PC-9 (cell line): ENCODE measurements around the gene APOBEC3B.

ENCODE experiments used
- EZH2 ChIP-seq: fragments of 200-600 bp; sonication (generic); IDR thresholded peaks from 2 replicates; pipeline ENCODE4 v1.8.0; 2017; ENCODE audit warnings: antibody characterized with exemption, low read depth
- TF ChIP-seq, protein P1 (sequence below): fragments of 200-600 bp; sonication (generic); conservative IDR thresholded peaks from 2 replicates; pipeline ENCODE4 v1.6.1; 2017; ENCODE audit warnings: mixed run types, antibody characterized with exemption, mild to moderate bottlenecking, moderate library complexity

DNA sequence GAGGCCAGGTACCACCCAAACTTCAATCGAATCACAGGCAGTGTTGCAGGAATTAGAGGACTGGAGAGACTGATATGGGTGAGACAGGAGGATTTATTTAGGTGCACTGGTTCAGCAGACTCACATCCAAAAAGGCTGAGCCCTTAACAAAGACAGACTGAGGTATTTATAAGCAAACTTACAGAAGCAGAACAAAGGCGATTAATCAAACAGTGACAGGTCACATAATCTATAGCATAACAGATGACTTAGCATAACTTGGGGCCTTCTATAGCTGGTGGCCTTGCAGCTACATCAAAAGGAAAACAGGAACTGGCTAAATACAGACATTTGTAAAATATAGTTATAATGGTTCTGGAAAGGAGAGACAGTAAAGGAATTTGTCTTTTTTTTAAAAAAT, 2.1 kb downstream of the APOBEC3B start:
- TF ChIP-seq EZH2: no peak
- TF ChIP-seq, protein P1, sequence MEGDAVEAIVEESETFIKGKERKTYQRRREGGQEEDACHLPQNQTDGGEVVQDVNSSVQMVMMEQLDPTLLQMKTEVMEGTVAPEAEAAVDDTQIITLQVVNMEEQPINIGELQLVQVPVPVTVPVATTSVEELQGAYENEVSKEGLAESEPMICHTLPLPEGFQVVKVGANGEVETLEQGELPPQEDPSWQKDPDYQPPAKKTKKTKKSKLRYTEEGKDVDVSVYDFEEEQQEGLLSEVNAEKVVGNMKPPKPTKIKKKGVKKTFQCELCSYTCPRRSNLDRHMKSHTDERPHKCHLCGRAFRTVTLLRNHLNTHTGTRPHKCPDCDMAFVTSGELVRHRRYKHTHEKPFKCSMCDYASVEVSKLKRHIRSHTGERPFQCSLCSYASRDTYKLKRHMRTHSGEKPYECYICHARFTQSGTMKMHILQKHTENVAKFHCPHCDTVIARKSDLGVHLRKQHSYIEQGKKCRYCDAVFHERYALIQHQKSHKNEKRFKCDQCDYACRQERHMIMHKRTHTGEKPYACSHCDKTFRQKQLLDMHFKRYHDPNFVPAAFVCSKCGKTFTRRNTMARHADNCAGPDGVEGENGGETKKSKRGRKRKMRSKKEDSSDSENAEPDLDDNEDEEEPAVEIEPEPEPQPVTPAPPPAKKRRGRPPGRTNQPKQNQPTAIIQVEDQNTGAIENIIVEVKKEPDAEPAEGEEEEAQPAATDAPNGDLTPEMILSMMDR: no peak
